Panc1 (cell line): Measurements from ENCODE around the gene GADL1. TPM values are rescaled to one million over a fixed set of nuclear protein-coding genes. Genes with fewer than 3 reads are reported as not detected.
A peak's percentile ranks its signal among the peaks of the same experiment; 100 is the strongest.

Experiments
- ATAC-seq: fragments of 200-7000 bp; cut with Tn5 transposase; 2 replicates; pipeline ENCODE4 v1.9.1; 2020; ENCODE audit warnings: mild to moderate bottlenecking, moderate library complexity
- BruUV-seq: library from RNA; stranded (reverse); fragments of 400-500 nt; replicated peaks from 2 replicates; lab custom pipeline; 2021; lab: Mats Ljungman, UMichigan
- CTCF ChIA-PET: fragments of 300-600 bp; sonication (Branson Sonifier 250); formaldehyde crosslinking; loops from one replicate; lab custom pipeline; 2022; ENCODE audit warnings: antibody characterized with exemption; lab: Charles Lee
- POLR2A ChIA-PET: fragments of 300-600 bp; sonication (Branson Sonifier 250); formaldehyde crosslinking; loops from one replicate; lab custom pipeline; 2022; ENCODE audit warnings: antibody characterized with exemption; lab: Charles Lee
- DNase-seq: peaks from one replicate; pipeline ENCODE4 v3.0.0-alpha.2; 2010; ENCODE audit warnings: low read depth, low spot score
- H3K27ac ChIP-seq: 2 replicates; pipeline ENCODE4 v1.5.1; 2011; ENCODE audit warnings: mild to moderate bottlenecking, low read length, inconsistent platforms
- H3K27me3 ChIP-seq: fragments of 200-500 bp; sonication (Bioruptor generic); 2 replicates; pipeline ENCODE4 v1.6.0; 2014; ENCODE audit warnings: low read length, inconsistent platforms; ENCODE audit not compliant: control insufficient read depth, insufficient read depth
- H3K36me3 ChIP-seq: fragments of 200-500 bp; sonication (Bioruptor generic); 2 replicates; pipeline ENCODE4 v1.5.1; 2014; ENCODE audit warnings: inconsistent platforms, mild to moderate bottlenecking, low read length, moderate library complexity; ENCODE audit not compliant: control insufficient read depth, insufficient read depth
- H3K4me1 ChIP-seq: 2 replicates; pipeline ENCODE4 v1.5.1; 2011; ENCODE audit warnings: inconsistent platforms, mild to moderate bottlenecking, low read length, moderate library complexity; ENCODE audit not compliant: control insufficient read depth, insufficient read depth
- H3K4me3 ChIP-seq, 2 experiments: 2 replicates each; pipeline ENCODE4 v1.5.1; 2011 to 2012; ENCODE audit warnings: low read depth in 2 of 2, low read length in 2 of 2, mild to moderate bottlenecking in 2 of 2, inconsistent platforms in 1 of 2, moderate library complexity in 1 of 2
- H3K9me3 ChIP-seq: fragments of 200-500 bp; sonication (Bioruptor generic); 2 replicates; pipeline ENCODE4 v1.5.1; 2014; ENCODE audit warnings: low read depth, mild to moderate bottlenecking, inconsistent platforms, low read length, moderate library complexity; ENCODE audit not compliant: control insufficient read depth, insufficient read depth
- CTCF ChIP-seq: fragments of 450-650 bp; IDR thresholded peaks from 2 replicates; pipeline ENCODE4 v1.5.1; 2017; ENCODE audit warnings: mild to moderate bottlenecking
- POLR2AphosphoS5 ChIP-seq: IDR thresholded peaks from 2 replicates; pipeline ENCODE4 v1.6.1; 2012; ENCODE audit warnings: mild to moderate bottlenecking, low read depth, low read length, moderate library complexity
- SIN3A ChIP-seq: IDR thresholded peaks from 2 replicates; pipeline ENCODE4 v1.6.1; 2012; ENCODE audit warnings: low read depth, mild to moderate bottlenecking, low read length, moderate library complexity, borderline replicate concordance; ENCODE audit not compliant: insufficient read depth
- TCF7L2 ChIP-seq: IDR thresholded peaks from 2 replicates; pipeline ENCODE4 v1.6.1; 2011; ENCODE audit warnings: mild to moderate bottlenecking, low read depth, low read length, inconsistent platforms
- in situ Hi-C: cut with HindIII; loops from 2 replicates; pipeline ENCODE4 v1.10.0; 2016; ENCODE audit warnings: low sequenced_read_pairs, low pct_unique_long_range_greater_than_20kb
- intact Hi-C: fragments of 100-400 bp; cut with micrococcal nuclease; formaldehyde crosslinking; loops from one replicate; pipeline ENCODE4 v1.10.0; 2022; ENCODE audit not compliant: unreplicated experiment
- total RNA-seq: library from RNA; stranded (reverse); gene quantifications from one replicate; pipeline ENCODE4 v1.2.1, GENCODE V29; 2021; ENCODE audit not compliant: unreplicated experiment
- TF ChIP-seq, protein P1 (sequence below), 2 experiments: IDR thresholded peaks; 2 replicates each; pipeline ENCODE4 v1.6.1; 2011 to 2012; ENCODE audit warnings: low read depth in 2 of 2, control low read depth in 1 of 2, low read length in 1 of 2, mild to moderate bottlenecking in 1 of 2, moderate library complexity in 1 of 2; ENCODE audit not compliant: insufficient read depth in 1 of 2

Gene GADL1
- total RNA-seq, 1 experiment from 2014 or later: not detected

DNA sequence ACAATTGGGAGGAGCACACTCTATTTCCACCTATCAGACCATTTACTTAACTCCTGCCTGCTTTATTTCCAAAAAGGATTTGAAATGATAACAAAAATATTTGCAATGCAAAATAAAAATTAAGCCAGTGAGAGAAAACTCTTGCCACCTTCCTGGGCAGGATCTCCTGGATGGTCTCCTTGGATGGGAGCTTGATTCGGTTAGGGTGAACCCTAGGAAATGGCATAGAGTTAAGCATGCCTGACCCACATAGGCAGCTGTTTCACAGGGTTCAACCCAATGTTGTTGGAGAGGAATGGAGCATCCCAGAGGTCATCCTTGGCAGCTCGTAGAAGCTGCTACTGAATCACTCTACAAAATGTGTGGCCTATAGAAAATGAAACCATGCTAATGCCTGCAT lies 204.3 kb downstream of the GADL1 start:
- TF ChIP-seq TCF7L2 (no peak), CTCF (no peak), POLR2AphosphoS5 (no peak), SIN3A (no peak)
- TF ChIP-seq, protein P1, sequence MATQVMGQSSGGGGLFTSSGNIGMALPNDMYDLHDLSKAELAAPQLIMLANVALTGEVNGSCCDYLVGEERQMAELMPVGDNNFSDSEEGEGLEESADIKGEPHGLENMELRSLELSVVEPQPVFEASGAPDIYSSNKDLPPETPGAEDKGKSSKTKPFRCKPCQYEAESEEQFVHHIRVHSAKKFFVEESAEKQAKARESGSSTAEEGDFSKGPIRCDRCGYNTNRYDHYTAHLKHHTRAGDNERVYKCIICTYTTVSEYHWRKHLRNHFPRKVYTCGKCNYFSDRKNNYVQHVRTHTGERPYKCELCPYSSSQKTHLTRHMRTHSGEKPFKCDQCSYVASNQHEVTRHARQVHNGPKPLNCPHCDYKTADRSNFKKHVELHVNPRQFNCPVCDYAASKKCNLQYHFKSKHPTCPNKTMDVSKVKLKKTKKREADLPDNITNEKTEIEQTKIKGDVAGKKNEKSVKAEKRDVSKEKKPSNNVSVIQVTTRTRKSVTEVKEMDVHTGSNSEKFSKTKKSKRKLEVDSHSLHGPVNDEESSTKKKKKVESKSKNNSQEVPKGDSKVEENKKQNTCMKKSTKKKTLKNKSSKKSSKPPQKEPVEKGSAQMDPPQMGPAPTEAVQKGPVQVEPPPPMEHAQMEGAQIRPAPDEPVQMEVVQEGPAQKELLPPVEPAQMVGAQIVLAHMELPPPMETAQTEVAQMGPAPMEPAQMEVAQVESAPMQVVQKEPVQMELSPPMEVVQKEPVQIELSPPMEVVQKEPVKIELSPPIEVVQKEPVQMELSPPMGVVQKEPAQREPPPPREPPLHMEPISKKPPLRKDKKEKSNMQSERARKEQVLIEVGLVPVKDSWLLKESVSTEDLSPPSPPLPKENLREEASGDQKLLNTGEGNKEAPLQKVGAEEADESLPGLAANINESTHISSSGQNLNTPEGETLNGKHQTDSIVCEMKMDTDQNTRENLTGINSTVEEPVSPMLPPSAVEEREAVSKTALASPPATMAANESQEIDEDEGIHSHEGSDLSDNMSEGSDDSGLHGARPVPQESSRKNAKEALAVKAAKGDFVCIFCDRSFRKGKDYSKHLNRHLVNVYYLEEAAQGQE (IDR thresholded peaks at IDR 0.05; ENCODE audit: insufficient read depth in 1 of 2, low read depth in 2 of 2, low read length in 1 of 2): no peak
- DNase-seq (no peak), ATAC-seq (no peak)
- Histone ChIP-seq H3K27me3 (no peaks in the 10 kb centered on the region), H3K4me1 (peaks cover 39% of the 10 kb centered on the region), H3K27ac (peak overlapping the region; percentile 67), H3K4me3 (no peak overlapping the region), H3K9me3 (no peaks in the 10 kb centered on the region), H3K36me3 (peaks cover 10% of the 10 kb centered on the region; the same call in 1 of the 2 replicates)
- intact Hi-C loops (loop anchor here (5.0 to 10.0 kb wide), 2 partner anchors 78 to 575 kb away; no protein-coding TSS in a partner anchor), in situ Hi-C loops (no loop called here)
- CTCF ChIA-PET: no interaction called here
- POLR2A ChIA-PET: no interaction called here
- BruUV-seq: no TSS peak

DNA sequence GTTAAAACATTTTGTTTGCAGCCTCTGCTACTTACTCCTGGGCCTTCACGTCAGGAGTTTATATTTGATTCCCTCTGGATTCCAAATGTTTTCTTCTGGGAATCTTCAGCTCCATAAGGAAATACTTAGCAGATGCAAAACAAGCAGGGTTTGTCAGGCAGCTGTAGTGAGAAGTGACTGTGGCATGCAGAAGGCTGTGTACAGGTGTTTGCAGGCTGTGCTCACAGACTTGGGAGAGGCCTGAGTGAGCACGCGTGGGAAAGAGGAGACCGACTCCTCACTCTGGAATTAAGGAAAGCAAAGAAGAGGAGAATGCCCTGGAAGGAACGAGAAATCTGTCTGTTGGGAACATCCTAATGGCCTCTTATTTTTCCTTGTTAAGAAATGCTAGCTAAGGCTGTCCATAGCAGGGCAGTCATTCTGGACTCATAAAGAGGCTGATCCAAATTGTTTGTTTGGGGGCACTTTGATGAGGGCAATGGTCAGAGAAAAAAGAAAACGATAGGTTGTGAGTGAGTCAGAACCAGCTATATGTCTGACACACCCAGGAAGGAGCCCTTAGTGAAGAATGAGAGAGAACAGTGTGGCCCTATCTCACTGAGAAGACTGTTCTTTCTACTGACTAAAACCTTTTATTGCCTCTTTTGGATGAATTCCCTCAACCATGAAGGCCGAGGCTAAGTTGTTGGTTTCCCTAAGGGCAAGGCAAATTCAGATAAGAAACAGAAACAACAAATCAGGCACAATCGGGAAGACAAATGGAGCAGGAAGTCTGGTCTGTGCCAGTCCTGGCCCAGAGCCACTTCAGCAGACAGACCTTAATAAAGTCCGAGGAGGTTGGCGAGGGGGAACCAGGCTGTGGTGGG lies 205.5 kb downstream of the GADL1 start:
- H3K27ac ChIP-seq: peak overlapping the region; percentile 67
- H3K36me3 ChIP-seq: peaks cover 9% of the 10 kb centered on the region; the same call in 1 of the 2 replicates
- TF ChIP-seq, protein P1 (IDR thresholded peaks at IDR 0.05; ENCODE audit: insufficient read depth in 1 of 2, low read depth in 2 of 2, low read length in 1 of 2): no peak
- no peak for TF ChIP-seq SIN3A
- TF ChIP-seq CTCF: no peak
- TF ChIP-seq POLR2AphosphoS5: peak; percentile 56; the same call in 1 of the 2 replicates
- TF ChIP-seq TCF7L2: peak; percentile 77
- ATAC-seq (peak; percentile 90), DNase-seq (no peak)
- H3K4me3 ChIP-seq: 0 out of 4 replicates have a peak overlapping the region, but pooled peaks of 1 of the 2 experiments have one; percentile 3
- peaks cover 39% of the 10 kb centered on the region for H3K4me1 ChIP-seq
- no TSS peak for BruUV-seq
- POLR2A ChIA-PET: interaction anchor here (0.5 kb wide), 1 partner anchor 81 kb away, joined by 4 read pairs; no protein-coding TSS in a partner anchor
- intact Hi-C loops (no loop called here), in situ Hi-C loops (no loop called here)
- CTCF ChIA-PET: no interaction called here
- no peaks in the 10 kb centered on the region for H3K9me3 ChIP-seq
- H3K27me3 ChIP-seq: no peaks in the 10 kb centered on the region
